ENCODE measurements around the gene BOK. TPM values are rescaled to one million over a fixed set of nuclear protein-coding genes. Genes with fewer than 3 reads are reported as not detected.
"Not testable (repeated sequence)": the region's sequence is repeated elsewhere in the genome, so short reads cannot be mapped to it uniquely, and the experiment has no call there.

The BOK gene
- total RNA-seq, 1 donor from 2014 or later, result 0.77 TPM

- intact Hi-C loops (cut with micrococcal nuclease), result no loop called here
- no peak for DNase-seq
- no peaks in the 10 kb centered on the region for H3K27me3 Mint-ChIP-seq
- no peaks in the 10 kb centered on the region for H3K4me1 Mint-ChIP-seq
- no peaks in the 10 kb centered on the region for H3K36me3 Mint-ChIP-seq (ENCODE audit: low read depth)
- H3K4me3 Mint-ChIP-seq, result no peak overlapping the region
- no peaks in the 10 kb centered on the region for H3K9me3 Mint-ChIP-seq
- no peak overlapping the region for H3K27ac Mint-ChIP-seq
Measured at GRCh38 chr2:241567776-241568175, 9.2 kb downstream of the BOK start.

GRCh38 chr2:241568726-241569125 lies 10.2 kb downstream of the BOK start:
- Mint-ChIP-seq H3K9me3 (no peaks in the 10 kb centered on the region), H3K36me3 (ENCODE audit: low read depth) (no peaks in the 10 kb centered on the region), H3K4me3 (no peak overlapping the region), H3K4me1 (no peaks in the 10 kb centered on the region), H3K27me3 (no peaks in the 10 kb centered on the region), H3K27ac (no peak overlapping the region)
- intact Hi-C loops (cut with micrococcal nuclease), result no loop called here
- DNase-seq, result no peak

- intact Hi-C loops (cut with micrococcal nuclease), result no loop called here
- Mint-ChIP-seq H3K36me3 (ENCODE audit: low read depth) (no peaks in the 10 kb centered on the region), H3K27me3 (no peaks in the 10 kb centered on the region), H3K27ac (no peak overlapping the region), H3K4me3 (no peak overlapping the region), H3K9me3 (no peaks in the 10 kb centered on the region), H3K4me1 (no peaks in the 10 kb centered on the region)
- no peak for DNase-seq
Measured at GRCh38 chr2:241569831-241570281, 11.3 kb downstream of the BOK start.

GRCh38 chr2:241570961-241571581 lies 12.5 kb downstream of the BOK start:
- Mint-ChIP-seq H3K4me1 (no peaks in the 10 kb centered on the region), H3K27me3 (no peaks in the 10 kb centered on the region), H3K4me3 (no peak overlapping the region), H3K36me3 (ENCODE audit: low read depth) (no peaks in the 10 kb centered on the region), H3K27ac (no peak overlapping the region), H3K9me3 (no peaks in the 10 kb centered on the region)
- no peak for DNase-seq
- intact Hi-C loops (cut with micrococcal nuclease), result no loop called here

GRCh38 chr2:241571821-241572620 lies 13.5 kb downstream of the BOK start:
- Mint-ChIP-seq H3K4me1 (no peaks in the 10 kb centered on the region), H3K9me3 (no peaks in the 10 kb centered on the region), H3K4me3 (no peak overlapping the region), H3K27me3 (no peaks in the 10 kb centered on the region), H3K36me3 (ENCODE audit: low read depth) (no peaks in the 10 kb centered on the region), H3K27ac (no peak overlapping the region)
- no peak for DNase-seq
- intact Hi-C loops (cut with micrococcal nuclease), result no loop called here

- DNase-seq; H3K27me3 Mint-ChIP-seq; intact Hi-C loops (cut with micrococcal nuclease); H3K4me1 Mint-ChIP-seq; H3K36me3 Mint-ChIP-seq (ENCODE audit: low read depth); H3K9me3 Mint-ChIP-seq; H3K4me3 Mint-ChIP-seq; H3K27ac Mint-ChIP-seq: not testable (repeated sequence)
Measured at GRCh38 chr2:241572915-241573651, 14.5 kb downstream of the BOK start.

- intact Hi-C loops (cut with micrococcal nuclease), result no loop called here
- no peak overlapping the region for H3K27ac Mint-ChIP-seq
Measured at GRCh38 chr2:241573741-241574140, 15.2 kb downstream of the BOK start.

DNA sequence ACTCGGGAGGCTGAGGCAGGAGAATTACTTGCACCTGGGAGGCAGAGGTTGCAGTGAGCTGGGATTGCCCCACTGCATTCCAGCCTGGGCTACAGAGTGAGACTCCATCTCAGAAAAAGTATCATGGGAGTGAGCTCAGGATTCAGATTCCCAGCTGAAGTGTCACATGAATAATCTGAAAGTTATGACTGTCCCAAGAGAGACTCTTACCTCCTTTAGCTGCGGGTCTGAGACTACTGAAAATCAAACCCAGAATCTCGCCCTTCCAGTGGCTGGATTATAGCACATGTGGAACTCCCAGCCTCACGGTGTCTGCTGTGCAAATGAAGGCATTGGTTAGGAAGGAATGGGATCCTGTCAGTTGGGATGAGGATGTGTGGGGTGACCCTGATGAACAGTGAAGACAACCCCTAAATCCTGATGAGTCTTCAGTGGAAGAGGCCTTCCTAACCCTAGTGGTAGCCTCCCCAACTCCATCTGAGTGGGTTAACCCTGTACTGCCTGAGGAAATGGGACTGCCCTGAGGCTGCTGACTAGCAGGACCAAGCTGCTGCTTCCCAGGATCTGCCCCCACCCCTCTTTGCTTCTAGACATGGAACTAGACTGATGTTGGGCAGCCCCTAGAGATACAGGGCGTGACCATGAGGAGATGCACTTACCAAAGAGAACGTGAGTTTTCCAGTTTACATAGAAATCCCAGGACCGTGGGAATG lies 16.5 kb downstream of the BOK start:
- no peak for DNase-seq
- Mint-ChIP-seq H3K9me3 (no peaks in the 10 kb centered on the region), H3K4me3 (no peak overlapping the region), H3K4me1 (no peaks in the 10 kb centered on the region), H3K27me3 (no peaks in the 10 kb centered on the region), H3K27ac (no peak overlapping the region), H3K36me3 (ENCODE audit: low read depth) (peaks cover 3% of the 10 kb centered on the region)
- intact Hi-C loops (cut with micrococcal nuclease), result no loop called here

More at GRCh38 chr2:241573741-241574140, 15.2 kb downstream of the BOK start:
- no peaks in the 10 kb centered on the region for H3K27me3 Mint-ChIP-seq
- no peaks in the 10 kb centered on the region for H3K4me1 Mint-ChIP-seq
- no peak overlapping the region for H3K4me3 Mint-ChIP-seq
- H3K9me3 Mint-ChIP-seq, result no peaks in the 10 kb centered on the region
- H3K36me3 Mint-ChIP-seq (ENCODE audit: low read depth), result peaks cover 2% of the 10 kb centered on the region
- no peak for DNase-seq

GRCh38 chr2:241575624-241576292 lies 17.2 kb downstream of the BOK start:
- DNase-seq, result no peak
- no peaks in the 10 kb centered on the region for H3K27me3 Mint-ChIP-seq
- no peak overlapping the region for H3K4me3 Mint-ChIP-seq
- peaks cover 6% of the 10 kb centered on the region for H3K36me3 Mint-ChIP-seq (ENCODE audit: low read depth)
- no peaks in the 10 kb centered on the region for H3K4me1 Mint-ChIP-seq
- intact Hi-C loops (cut with micrococcal nuclease), result no loop called here
- H3K27ac Mint-ChIP-seq, result no peak overlapping the region
- no peaks in the 10 kb centered on the region for H3K9me3 Mint-ChIP-seq

GRCh38 chr2:241576293-241576654 lies 17.7 kb downstream of the BOK start:
- DNase-seq, result no peak
- Mint-ChIP-seq H3K4me1 (no peaks in the 10 kb centered on the region), H3K9me3 (no peaks in the 10 kb centered on the region), H3K4me3 (no peak overlapping the region), H3K27me3 (no peaks in the 10 kb centered on the region), H3K27ac (no peak overlapping the region), H3K36me3 (ENCODE audit: low read depth) (peaks cover 6% of the 10 kb centered on the region)
- intact Hi-C loops (cut with micrococcal nuclease), result no loop called here

DNA sequence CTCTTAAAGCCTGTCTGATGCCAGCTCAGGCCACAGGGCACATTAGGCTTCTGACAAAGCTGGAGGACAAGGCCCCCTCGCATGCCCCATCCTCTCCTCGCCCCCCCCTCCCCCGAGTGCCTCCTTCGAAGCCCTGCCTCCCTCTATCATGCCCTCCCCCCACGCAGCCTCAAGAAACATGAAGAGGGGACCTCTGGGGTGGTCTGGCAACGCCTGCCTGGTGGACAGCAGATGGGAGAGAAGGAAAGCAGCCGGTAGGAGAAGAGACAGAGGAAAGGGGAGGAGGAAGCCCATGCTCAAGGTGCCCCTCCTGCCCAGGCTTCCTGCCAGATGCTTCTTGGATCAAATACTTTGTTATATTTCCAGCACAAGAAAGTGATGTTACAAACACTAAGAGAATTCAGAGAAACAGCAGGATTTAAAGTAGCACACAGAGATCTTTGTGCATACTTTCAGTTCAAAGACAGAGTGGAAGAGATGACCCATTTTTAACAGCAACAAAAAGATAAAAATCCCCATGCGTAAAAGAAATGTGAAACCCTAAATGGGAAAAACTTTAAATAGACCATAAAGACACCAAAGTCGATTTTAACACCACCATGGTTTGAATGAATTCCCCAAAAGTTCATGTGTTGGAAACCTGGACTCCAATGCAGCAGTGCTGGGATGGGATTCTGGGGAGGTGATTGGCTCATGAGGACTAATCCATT lies 19.0 kb downstream of the BOK start:
- no peak overlapping the region for H3K27ac Mint-ChIP-seq
- H3K9me3 Mint-ChIP-seq, result no peaks in the 10 kb centered on the region
- no peak for DNase-seq
- H3K4me3 Mint-ChIP-seq, result no peak overlapping the region
- no peaks in the 10 kb centered on the region for H3K4me1 Mint-ChIP-seq
- no peaks in the 10 kb centered on the region for H3K27me3 Mint-ChIP-seq
- H3K36me3 Mint-ChIP-seq (ENCODE audit: low read depth), result peaks cover 14% of the 10 kb centered on the region
- intact Hi-C loops (cut with micrococcal nuclease), result no loop called here

DNA sequence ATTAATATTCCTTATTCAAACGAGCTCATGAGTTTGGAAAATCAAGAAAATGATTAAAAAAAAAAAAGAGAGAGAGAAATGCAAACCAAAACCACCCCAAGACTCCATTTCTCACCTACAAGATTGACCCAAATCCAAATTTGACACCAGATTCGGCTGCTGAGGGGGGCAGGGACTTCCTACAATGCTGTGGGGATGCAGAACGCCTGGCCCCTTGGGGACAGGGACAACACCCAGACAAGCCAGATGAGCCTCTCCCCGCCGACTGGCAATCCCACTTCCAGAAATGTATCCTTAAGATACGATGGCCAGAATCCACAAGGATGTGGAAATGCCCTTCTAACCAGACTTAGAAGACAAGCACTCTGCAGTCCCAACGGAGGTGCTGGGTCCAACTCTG lies 20.7 kb downstream of the BOK start:
- DNase-seq, result no peak
- no peaks in the 10 kb centered on the region for H3K9me3 Mint-ChIP-seq
- no peaks in the 10 kb centered on the region for H3K27me3 Mint-ChIP-seq
- intact Hi-C loops (cut with micrococcal nuclease), result no loop called here
- H3K27ac Mint-ChIP-seq, result no peak overlapping the region
- no peak overlapping the region for H3K4me3 Mint-ChIP-seq
- H3K36me3 Mint-ChIP-seq (ENCODE audit: low read depth), result peaks cover 31% of the 10 kb centered on the region
- no peaks in the 10 kb centered on the region for H3K4me1 Mint-ChIP-seq

DNA sequence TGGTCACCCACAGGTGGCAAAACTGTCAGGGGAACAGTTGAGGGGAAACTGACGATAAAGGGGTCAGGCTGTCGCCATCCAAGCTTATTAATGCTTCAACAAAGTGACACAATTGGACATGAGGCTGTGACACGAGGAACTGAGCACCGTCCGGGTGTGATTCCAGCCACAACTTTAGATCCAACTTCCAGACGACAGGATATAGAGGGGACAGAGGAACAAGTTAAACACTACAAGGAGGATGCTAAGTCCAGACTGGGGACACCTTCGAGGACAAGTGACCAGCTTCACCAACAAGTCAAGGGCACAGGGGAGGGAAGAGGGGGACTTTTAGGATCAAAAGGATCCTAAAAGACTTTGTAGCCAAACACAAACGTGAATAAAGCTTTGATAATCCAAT lies 23.8 kb downstream of the BOK start:
- H3K9me3 Mint-ChIP-seq, result peaks cover 12% of the 10 kb centered on the region
- no peak overlapping the region for H3K27ac Mint-ChIP-seq
- no peaks in the 10 kb centered on the region for H3K27me3 Mint-ChIP-seq
- H3K4me3 Mint-ChIP-seq, result no peak overlapping the region
- intact Hi-C loops (cut with micrococcal nuclease), result no loop called here
- no peaks in the 10 kb centered on the region for H3K4me1 Mint-ChIP-seq
- peaks cover 60% of the 10 kb centered on the region for H3K36me3 Mint-ChIP-seq (ENCODE audit: low read depth)
- no peak for DNase-seq

All from activated CD4-positive, alpha-beta T cell treated with anti-CD3 and anti-CD28 coated beads, Interleukin-2, amount 10 ng/mL, durations not matched to agents 24 days and 14 days (primary cell).